ENCODE results near the gene NDUFC1.

GRCh38 chr4:139242511-139243051 lies 59.7 kb downstream of the NDUFC1 start:
- TF ChIP-seq EP300 (IDR thresholded peaks at IDR 0.05; ENCODE audit: low read depth): no peak
- TF ChIP-seq CTCF (IDR thresholded peaks at IDR 0.05): no peak

Data from transverse colon (tissue), 3 donors.